Body of pancreas (tissue), 4 donors: ENCODE measurements around the gene CCDC92B.

Experiments used
- POLR2A ChIP-seq, 3 donors: fragments of 450-650 bp; IDR thresholded peaks; one replicate each; pipeline ENCODE4 v1.6.1; 2016; ENCODE audit warnings: antibody characterized with exemption in 3 of 3, mild to moderate bottlenecking in 2 of 3
- TF ChIP-seq, protein P1 (sequence below), 7 experiments: fragments of 450-650 bp in 4 of 7; fragments of 200-600 bp in 3 of 7; sonication (generic) in 3 of 7; IDR thresholded peaks; one replicate each; pipeline ENCODE4 v1.5.1; 2016 to 2019; ENCODE audit warnings: antibody characterized with exemption in 7 of 7

- TF ChIP-seq, protein P1, sequence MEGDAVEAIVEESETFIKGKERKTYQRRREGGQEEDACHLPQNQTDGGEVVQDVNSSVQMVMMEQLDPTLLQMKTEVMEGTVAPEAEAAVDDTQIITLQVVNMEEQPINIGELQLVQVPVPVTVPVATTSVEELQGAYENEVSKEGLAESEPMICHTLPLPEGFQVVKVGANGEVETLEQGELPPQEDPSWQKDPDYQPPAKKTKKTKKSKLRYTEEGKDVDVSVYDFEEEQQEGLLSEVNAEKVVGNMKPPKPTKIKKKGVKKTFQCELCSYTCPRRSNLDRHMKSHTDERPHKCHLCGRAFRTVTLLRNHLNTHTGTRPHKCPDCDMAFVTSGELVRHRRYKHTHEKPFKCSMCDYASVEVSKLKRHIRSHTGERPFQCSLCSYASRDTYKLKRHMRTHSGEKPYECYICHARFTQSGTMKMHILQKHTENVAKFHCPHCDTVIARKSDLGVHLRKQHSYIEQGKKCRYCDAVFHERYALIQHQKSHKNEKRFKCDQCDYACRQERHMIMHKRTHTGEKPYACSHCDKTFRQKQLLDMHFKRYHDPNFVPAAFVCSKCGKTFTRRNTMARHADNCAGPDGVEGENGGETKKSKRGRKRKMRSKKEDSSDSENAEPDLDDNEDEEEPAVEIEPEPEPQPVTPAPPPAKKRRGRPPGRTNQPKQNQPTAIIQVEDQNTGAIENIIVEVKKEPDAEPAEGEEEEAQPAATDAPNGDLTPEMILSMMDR (IDR thresholded peaks at IDR 0.05), result no peak
- TF ChIP-seq POLR2A (IDR thresholded peaks at IDR 0.05), result no peak
These were observed 17.6 kb downstream of the CCDC92B start for GRCh38 chr17:2731807-2732206.
